GM18498 (cell line): ENCODE data around the gene ACBD3.

Source experiments
- ATAC-seq: cut with Tn5 transposase; IDR thresholded peaks from one replicate; pipeline ENCODE4 v1.9.1; 2021; ENCODE audit warnings: mild to moderate bottlenecking, moderate library complexity; ENCODE audit not compliant: unreplicated experiment

Gene ACBD3

GRCh38 chr1:226116673-226117072, 69.9 kb downstream of the ACBD3 start:
- ATAC-seq = no peak

DNA sequence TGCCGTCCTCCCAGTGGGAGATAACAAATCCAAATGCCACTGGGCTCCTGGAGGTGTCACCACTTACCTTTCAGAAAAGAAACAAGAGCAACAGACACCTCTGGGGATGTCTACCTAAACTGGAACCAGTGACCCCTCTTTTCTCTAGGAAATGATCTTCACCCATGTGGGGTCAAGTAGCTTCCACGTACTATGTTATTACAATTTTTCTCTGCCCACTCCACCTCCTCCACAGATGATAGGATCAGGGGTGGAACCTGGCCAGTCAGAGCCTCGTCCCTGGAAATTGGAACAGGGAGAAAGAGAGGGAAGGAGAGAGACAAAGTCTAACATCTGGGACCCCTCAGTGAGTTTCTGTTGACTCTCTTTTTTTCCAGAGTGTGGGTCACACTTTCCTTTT, 73.9 kb downstream of the ACBD3 start:
- ATAC-seq = no peak

DNA sequence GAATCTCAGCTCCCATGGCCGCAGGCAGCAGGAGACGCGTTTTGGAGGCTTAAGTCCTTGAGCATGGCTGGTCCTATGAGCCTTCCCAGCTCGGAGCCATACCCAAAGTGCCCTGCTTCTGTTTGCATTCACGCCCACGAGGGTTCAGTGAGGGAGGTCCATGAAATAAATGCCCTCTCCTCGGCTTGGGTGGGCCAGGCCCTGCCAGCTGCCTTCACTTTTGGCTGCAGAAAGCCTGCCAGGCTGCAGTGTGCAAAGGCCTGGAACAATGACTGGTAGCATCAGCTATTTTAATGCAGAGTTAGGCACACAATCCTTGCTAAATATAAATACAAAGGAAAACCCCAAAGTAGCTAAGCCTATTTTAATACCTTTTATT, 74.7 kb downstream of the ACBD3 start:
- no peak for ATAC-seq

- no peak for ATAC-seq
Measured at GRCh38 chr1:226111098-226111882, 75.3 kb downstream of the ACBD3 start.

- ATAC-seq = peak; percentile 82
Measured at GRCh38 chr1:226110249-226111097, 76.1 kb downstream of the ACBD3 start.

DNA sequence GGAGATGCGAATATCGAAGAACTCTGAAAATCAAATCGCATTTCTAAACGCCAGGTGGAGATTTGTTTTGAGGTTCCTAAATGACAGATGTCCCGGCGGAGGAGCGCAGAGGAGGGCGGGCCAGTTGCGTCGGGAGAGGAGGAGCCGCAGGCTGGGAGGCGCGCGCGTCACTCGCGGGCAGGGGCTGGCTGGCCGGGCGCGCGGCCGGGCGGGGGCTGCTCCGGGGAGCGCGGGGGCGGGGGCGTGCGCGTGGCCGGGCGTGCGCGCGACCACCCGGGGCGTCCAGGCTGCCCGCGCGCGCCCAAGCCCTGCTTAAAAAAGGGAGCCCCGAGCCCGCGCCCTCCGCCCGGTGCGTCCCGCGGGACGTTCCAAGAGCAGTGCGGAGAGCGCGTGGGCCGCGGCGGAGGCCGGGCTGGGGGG, 76.7 kb downstream of the ACBD3 start:
- ATAC-seq = peak; percentile 84

DNA sequence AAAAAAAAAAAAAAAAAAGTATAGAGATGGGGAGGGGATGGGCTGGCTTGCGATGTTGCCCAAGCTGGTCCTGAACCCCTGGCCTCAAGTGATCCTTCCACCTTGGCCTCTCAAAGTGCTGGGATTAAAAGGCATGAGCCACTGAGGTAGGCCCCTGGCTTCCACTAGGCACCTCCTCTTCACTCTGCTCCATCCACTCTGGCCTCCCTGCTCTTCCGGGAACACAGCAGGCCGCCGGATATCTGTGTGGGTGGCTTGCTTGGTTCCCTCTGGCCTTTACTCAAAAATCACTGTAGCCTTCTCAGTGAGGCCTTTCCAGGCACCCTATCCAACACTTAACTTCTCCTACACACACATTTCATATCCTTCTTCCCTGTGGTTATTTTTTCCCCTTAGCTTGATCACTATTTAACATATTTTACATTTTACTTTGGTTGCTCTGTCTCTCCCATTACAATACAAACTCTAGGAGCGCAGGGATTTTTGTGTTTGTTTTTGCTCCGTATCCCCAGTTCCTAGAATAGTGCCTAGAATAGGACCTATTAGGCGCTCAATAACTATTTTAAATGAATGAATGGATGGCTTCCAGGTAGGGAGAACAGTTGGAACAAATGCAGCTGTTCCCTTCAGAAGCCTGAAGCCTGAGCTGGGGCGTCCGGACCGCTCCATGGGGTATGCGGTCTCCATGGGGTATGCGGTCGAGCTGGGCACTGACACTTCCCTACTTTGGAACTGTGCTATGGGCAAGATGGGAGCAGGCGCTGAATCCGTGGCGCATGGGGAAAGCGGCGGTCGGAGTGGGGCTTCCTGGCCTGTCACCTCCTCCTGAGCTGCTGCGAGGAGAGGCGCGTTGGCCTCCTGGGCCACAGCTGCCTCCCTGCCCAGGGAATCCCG, 77.4 kb downstream of the ACBD3 start:
- ATAC-seq = no peak

DNA sequence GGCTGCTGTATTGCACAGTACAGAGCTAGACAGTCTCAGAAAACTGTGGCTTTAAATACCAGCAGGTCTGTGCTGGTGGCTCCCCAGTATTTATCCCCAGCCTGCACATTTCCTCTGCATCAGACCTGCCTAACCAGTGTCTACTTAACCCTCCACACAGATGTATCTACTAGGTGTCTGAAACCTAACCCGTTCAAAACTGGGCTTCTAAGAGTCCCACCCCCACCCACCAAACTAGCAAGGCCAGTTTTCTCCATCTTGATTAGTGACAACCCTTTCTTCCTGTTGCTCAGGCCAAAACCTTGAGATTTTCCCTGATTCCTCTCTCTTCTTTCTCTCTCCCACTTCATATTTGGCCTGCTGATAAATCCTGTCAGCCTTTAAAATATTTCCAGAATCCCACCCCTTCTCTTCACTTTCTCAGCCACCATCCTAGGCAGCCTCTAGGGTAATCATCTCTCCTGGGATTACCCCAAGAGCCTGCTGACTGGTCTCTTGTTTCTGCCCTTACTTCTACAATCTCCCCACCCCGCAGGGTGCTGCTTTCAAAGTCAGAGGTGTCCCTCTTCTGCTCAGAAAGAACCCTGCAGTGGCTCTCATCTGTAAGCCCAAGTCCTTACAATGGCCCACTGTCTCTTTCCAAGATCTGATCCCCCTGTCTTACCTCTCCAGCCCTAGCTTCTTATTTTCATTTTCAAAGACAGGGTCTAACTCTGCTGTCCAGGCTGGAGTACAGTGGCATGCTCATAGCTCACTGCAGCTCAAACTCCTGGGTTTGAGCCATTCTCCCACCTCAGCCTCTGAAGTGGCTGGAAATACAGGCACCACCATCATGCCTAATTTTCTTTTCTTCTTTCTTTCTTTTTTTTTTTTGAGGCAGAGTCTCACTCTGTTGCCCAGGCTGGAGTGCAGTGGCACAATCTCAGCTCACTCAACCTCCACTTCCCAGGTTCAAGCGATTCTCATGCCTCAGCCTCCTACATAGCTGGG, 78.8 kb downstream of the ACBD3 start:
- ATAC-seq = no peak

- ATAC-seq = no peak
Measured at GRCh38 chr1:226104671-226105121, 81.8 kb downstream of the ACBD3 start.

- peak; percentile 53 for ATAC-seq
Measured at GRCh38 chr1:226100436-226101391, 85.8 kb downstream of the ACBD3 start.

- ATAC-seq = no peak
Measured at GRCh38 chr1:226098870-226099835, 87.4 kb downstream of the ACBD3 start.

- no peak for ATAC-seq
Measured at GRCh38 chr1:226097866-226098625, 88.5 kb downstream of the ACBD3 start.

DNA sequence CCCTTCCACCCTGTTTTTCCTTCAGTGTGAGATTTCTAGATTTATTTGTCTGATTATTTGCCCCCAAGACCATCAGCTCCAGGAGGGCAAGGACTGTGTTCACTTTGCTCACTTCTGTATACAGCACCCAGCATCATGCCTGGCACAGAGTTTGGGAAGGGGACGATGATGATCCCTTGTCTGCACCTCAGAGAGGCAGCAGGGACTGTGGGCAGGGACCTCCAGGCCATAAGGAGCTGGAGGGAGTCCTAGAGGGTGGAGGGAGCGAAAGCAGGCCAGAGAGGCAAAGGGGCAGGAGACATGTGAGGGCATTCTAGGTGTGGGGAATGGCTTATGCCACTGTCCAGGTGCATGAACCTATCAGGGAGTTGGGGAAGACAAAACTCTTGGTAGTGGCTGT, 91.3 kb downstream of the ACBD3 start:
- no peak for ATAC-seq
